Pancreas (tissue), 10 donors: ENCODE results near the gene LSAMP. TPM values are rescaled to one million over a fixed set of nuclear protein-coding genes. Genes with fewer than 3 reads are reported as not detected.
A peak's percentile ranks its signal among the peaks of the same experiment; 100 is the strongest.

Source experiments
- ATAC-seq, 4 donors: fragments of 200-7000 bp; cut with Tn5 transposase; one replicate each; pipeline versions ENCODE4 v1.8.0 to v1.9.1; 2020; ENCODE audit warnings: mild to moderate bottlenecking in 4 of 4, moderate library complexity in 4 of 4
- DNase-seq, 6 donors: peaks; one replicate each; pipeline ENCODE4 v3.0.0-alpha.2; 2020
- FAIRE-seq: peaks from 2 replicates; lab custom pipeline; 2012; peaks lifted over from hg19 to GRCh38; lab: Jason Lieb, UNC
- H3K27ac ChIP-seq, 4 donors: fragments of 200-600 bp; sonication (generic); 1 replicate in 3 of 4; 2 replicates in 1 of 4; pipeline versions ENCODE4 v1.5.0 to v1.8.0; 2020
- H3K27me3 ChIP-seq, 4 donors: fragments of 200-600 bp; one replicate each; pipeline ENCODE4 v1.8.0; 2021
- H3K36me3 ChIP-seq, 3 donors: fragments of 200-600 bp; sonication (generic) in 1 of 3; one replicate each; pipeline versions ENCODE4 v1.5.0 to v1.8.0; 2020 to 2021
- H3K4me1 ChIP-seq, 3 donors: fragments of 200-600 bp; one replicate each; pipeline ENCODE4 v1.8.0; 2021
- H3K4me3 ChIP-seq, 4 donors: fragments of 200-600 bp; sonication (generic) in 2 of 4; one replicate each; pipeline versions ENCODE4 v1.5.0 to v1.8.0; 2020 to 2021
- H3K9me3 ChIP-seq, 4 donors: fragments of 200-600 bp; one replicate each; pipeline ENCODE4 v1.8.0; 2021
- WGBS, 2 donors: extraction: QIAGEN DNeasy Blood & Tissue Kit; methylation state at CpG; one replicate each; pipeline ENCODE4 v1.1.7; 2013; 5-methylcytosine and 5-hydroxymethylcytosine counted together
- intact Hi-C, 3 donors: fragments of 100-400 bp; cut with DNase I; formaldehyde crosslinking; loops; one replicate each; pipeline versions ENCODE4 v1.11.1 to v1.14.2; 2022
- polyA plus RNA-seq, 2 donors: library from polyadenylated mRNA; stranded (reverse); fragments of 200-250 nt; gene quantifications; one replicate each; pipeline ENCODE4 v1.2.3, GENCODE V29; 2013
- total RNA-seq, 6 donors: library from RNA; stranded (reverse); fragmentation: NEBNext Ultra II Directional in 4 of 6; extraction: Animal tissue kit (Norgen Biotek cat#: 25700) in 4 of 6; gene quantifications; one replicate each; pipeline versions ENCODE4 v1.2.1 to v1.2.4, GENCODE V29; 2021 to 2023
- TF ChIP-seq, protein P1 (sequence below), 4 donors: fragments of 200-600 bp; sonication (generic) in 3 of 4; IDR thresholded peaks; one replicate each; pipeline versions ENCODE4 v1.5.0 to v1.8.0; 2021; ENCODE audit warnings: antibody characterized with exemption in 4 of 4
- donor health status: healthy with polysubstance abuse.
- donor health status: DM: no; HTN: no; CAD: no; lungs with moderate emphysema.
- donor health status: DM: no; HTN: no; CAD: no.
- donor health status: control.
- donor health status: control.
- donor health status: Bipolar disorder and iron deficiency.
- donor health status: DM: yes; HTN: yes; CAD: no.
- donor health status: DM: no; HTN: no; CAD: no.
- donor health status: DM: no; HTN: no; CAD: no.
- donor health status: DM: yes; HTN: yes; CAD: no.

Gene LSAMP
- 1 to 10 TPM in 4 of 6 donors, under 1 TPM in 2; 0.51 to 5.5 (median 1.7) TPM for total RNA-seq
- polyA plus RNA-seq, result 1 to 10 TPM in 1 of 2 donors, under 1 TPM in 1; 0.80 to 1.7 TPM

DNA sequence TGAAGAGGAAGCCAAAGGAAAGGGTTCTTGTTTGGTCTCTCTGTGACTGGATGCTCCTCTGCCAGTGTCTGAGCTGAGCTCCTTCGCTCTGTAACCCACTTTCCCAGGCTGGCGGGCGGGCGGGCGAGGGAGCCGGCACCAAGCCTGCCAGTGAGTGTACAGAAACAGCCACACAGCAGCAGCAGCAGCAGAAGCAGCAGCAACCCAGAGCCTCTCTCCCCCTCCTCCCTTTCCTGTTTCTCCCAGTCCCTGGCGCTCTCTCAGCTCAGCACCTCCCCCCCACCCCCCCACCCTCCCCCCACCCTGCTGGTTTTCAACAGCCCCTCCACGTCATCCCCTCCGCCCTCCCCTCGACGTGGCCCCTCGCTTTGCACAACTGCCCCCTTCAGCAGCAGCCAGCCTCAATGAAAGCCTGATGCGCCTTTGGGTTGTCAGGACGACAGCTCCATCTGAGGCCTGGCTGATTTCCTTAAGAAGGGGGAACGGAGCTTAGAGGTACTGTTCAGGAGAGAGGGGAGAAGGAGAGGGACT is at the start of gene LSAMP:
LSAMP (minus strand) TSS at position 177 of the 531 bp plus-strand sequence.
- ATAC-seq (peak in 3 of 4 donors; percentile 46 to 69 (median 60)), FAIRE-seq (no peak)

DNA sequence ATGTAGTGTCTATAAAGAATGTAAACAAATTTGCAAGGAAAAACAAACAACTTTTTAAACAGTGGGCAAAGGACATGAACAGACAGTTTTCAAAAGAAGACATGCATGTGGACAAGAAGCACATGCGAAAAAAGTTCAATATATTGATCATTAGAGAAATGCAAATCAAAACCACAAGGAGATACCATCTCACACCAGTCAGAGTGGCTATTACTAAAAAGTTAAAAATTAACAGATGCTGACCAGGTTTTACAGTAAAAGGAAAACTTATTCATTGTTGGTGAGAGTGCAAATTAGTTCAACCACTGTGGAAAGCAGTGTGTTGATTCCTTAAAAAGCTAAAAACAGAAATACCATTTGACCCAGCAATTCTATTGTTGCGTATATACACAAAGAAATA is 47.1 kb upstream of the LSAMP start:
- no peak overlapping the region for H3K4me3 ChIP-seq
- H3K36me3 ChIP-seq, result no peaks in the 10 kb centered on the region
- H3K9me3 ChIP-seq, result no peaks in the 10 kb centered on the region
- no peaks in the 10 kb centered on the region for H3K4me1 ChIP-seq
- WGBS, 2 donors, result 40 to 55% methylated on average over 2 of the region's 2 CpGs
- FAIRE-seq (no peak), ATAC-seq (no peak), DNase-seq (no peak)
- TF ChIP-seq, protein P1, sequence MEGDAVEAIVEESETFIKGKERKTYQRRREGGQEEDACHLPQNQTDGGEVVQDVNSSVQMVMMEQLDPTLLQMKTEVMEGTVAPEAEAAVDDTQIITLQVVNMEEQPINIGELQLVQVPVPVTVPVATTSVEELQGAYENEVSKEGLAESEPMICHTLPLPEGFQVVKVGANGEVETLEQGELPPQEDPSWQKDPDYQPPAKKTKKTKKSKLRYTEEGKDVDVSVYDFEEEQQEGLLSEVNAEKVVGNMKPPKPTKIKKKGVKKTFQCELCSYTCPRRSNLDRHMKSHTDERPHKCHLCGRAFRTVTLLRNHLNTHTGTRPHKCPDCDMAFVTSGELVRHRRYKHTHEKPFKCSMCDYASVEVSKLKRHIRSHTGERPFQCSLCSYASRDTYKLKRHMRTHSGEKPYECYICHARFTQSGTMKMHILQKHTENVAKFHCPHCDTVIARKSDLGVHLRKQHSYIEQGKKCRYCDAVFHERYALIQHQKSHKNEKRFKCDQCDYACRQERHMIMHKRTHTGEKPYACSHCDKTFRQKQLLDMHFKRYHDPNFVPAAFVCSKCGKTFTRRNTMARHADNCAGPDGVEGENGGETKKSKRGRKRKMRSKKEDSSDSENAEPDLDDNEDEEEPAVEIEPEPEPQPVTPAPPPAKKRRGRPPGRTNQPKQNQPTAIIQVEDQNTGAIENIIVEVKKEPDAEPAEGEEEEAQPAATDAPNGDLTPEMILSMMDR (IDR thresholded peaks at IDR 0.05), result no peak
- intact Hi-C loops, result no loop called here
- H3K27ac ChIP-seq, result no peak overlapping the region
- H3K27me3 ChIP-seq, result no peaks in the 10 kb centered on the region

More for the DNA sequence above, at the start of gene LSAMP:
- peak in 2 of 6 donors; percentile 44 to 56 for DNase-seq
- H3K27ac ChIP-seq, result no peak within 1 kb of the TSS
- H3K36me3 ChIP-seq, result no peaks in the 10 kb centered on the region
- no peaks in the 10 kb centered on the region for H3K9me3 ChIP-seq
- 2 to 12% methylated on average over 14 to 15 of the region's 15 CpGs for WGBS, 2 donors
- intact Hi-C loops, result no loop called here
- no peaks in the 10 kb centered on the region for H3K4me1 ChIP-seq
- H3K4me3 ChIP-seq, result peak within 1 kb of the TSS in 1 of 4 donors; percentile 14
- TF ChIP-seq, protein P1 (IDR thresholded peaks at IDR 0.05), result no peak
- peaks cover 0 to 6% (median 0%) of the 10 kb centered on the region in 4 donors for H3K27me3 ChIP-seq

DNA sequence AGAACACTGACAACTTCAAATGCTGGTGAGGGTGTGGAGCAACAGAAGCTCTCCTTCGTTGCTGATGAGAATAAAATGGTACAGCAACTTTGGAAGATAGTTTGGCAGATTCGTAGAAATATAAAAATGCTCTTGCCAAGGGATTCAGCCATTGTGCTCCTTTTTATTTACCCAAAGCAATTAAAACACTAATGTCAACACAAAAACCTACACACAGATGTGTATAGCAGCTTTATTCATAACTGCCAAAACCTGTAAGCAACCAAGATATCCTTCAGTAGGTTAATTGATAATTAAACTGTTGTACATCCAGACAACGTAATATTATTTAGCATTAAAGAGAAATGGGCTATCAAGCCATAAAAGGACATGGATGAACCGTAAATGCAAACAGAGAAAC is 37.8 kb upstream of the LSAMP start:
- Histone ChIP-seq H3K27ac (no peak overlapping the region), H3K4me3 (no peak overlapping the region), H3K4me1 (no peaks in the 10 kb centered on the region), H3K9me3 (no peaks in the 10 kb centered on the region), H3K36me3 (no peaks in the 10 kb centered on the region), H3K27me3 (no peaks in the 10 kb centered on the region)
- FAIRE-seq (no peak), DNase-seq (no peak), ATAC-seq (no peak)
- TF ChIP-seq, protein P1 (IDR thresholded peaks at IDR 0.05), result no peak
- 49 to 50% methylated on average over 4 of the region's 4 CpGs for WGBS, 2 donors
- intact Hi-C loops, result no loop called here

DNA sequence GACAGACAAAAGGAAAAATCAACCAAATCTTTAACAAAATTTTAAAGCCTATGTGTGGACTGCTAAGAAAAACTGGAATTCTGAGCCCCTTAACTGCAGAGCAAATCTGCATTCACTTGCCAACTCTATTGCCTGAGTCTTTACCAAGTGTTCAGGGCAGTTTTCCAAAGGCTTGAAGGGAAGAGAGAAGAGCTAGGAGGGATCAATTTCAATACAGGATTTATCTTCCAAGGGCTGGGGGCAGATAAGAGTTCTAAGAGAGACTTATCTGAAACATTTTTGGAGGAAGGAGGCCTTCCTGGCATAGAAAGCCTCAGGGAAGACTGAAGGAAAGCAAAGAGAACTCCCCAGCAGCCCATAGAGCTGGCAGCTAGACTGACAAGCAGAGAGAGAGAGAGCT is 31.4 kb upstream of the LSAMP start:
- Histone ChIP-seq H3K4me1 (no peaks in the 10 kb centered on the region), H3K4me3 (no peak overlapping the region), H3K27me3 (peaks cover 0 to 3% (median 0%) of the 10 kb centered on the region in 4 donors), H3K9me3 (no peaks in the 10 kb centered on the region), H3K27ac (no peak overlapping the region), H3K36me3 (no peaks in the 10 kb centered on the region)
- ATAC-seq, result no peak
- no peak for DNase-seq
- no peak for FAIRE-seq
- TF ChIP-seq, protein P1 (IDR thresholded peaks at IDR 0.05), result no peak
- intact Hi-C loops, result no loop called here

DNA sequence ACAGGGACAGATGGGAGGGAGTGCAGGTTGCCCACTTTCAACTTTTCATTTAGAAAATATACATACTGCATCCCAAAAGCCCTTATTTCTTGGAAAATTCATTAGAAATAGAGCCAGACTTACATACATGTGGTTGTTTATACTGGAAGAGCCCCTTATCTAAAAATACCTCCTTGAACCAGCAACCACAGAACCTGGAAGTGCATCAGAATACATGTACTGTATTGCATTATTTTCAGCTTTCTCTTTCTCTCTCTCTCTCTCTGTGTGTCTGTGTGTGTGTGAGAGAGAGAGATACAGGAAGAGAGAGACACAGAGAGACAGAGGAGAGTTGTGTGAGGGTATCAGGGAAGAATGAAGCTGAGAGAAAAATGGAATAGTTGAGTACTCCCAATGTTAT is 29.5 kb upstream of the LSAMP start:
- intact Hi-C loops, result no loop called here
- FAIRE-seq (no peak), ATAC-seq (no peak), DNase-seq (no peak)
- TF ChIP-seq, protein P1 (IDR thresholded peaks at IDR 0.05), result no peak
- Histone ChIP-seq H3K27me3 (peaks cover 0 to 3% (median 0%) of the 10 kb centered on the region in 4 donors), H3K27ac (no peak overlapping the region), H3K4me3 (no peak overlapping the region), H3K9me3 (no peaks in the 10 kb centered on the region), H3K36me3 (no peaks in the 10 kb centered on the region), H3K4me1 (no peaks in the 10 kb centered on the region)
